HepG2 (cell line): ENCODE results near the gene ATOH8. TPM values are rescaled to one million over a fixed set of nuclear protein-coding genes. Genes with fewer than 3 reads are reported as not detected.

ENCODE experiments used
- ATAC-seq: fragments of 200-7000 bp; cut with Tn5 transposase; 3 replicates; pipeline ENCODE4 v1.9.1; 2020; ENCODE audit warnings: mild to moderate bottlenecking, moderate library complexity
- BruUV-seq: library from RNA; stranded (reverse); fragments of 400-500 nt; replicated peaks from 2 replicates; lab custom pipeline; 2021; lab: Mats Ljungman, UMichigan
- CTCF ChIA-PET: fragments of 300-600 bp; formaldehyde crosslinking; extraction: SDS; loops from one replicate; lab custom pipeline; 2021; ENCODE audit warnings: low total read pairs, inconsistent platforms, low intra/inter-chr PET ratio; lab: Yijun Ruan, JAX
- POLR2A ChIA-PET: fragments of 350-600 bp; sonication (Branson Sonifier 250); formaldehyde crosslinking; loops from one replicate; lab custom pipeline; 2020; ENCODE audit warnings: antibody characterized with exemption, inconsistent platforms; lab: Yijun Ruan, JAX
- DNase-seq: peaks from one replicate; pipeline ENCODE4 v3.0.0-alpha.2; 2015; ENCODE audit warnings: low spot score
- FAIRE-seq: peaks from 3 replicates; lab custom pipeline; 2011; peaks lifted over from hg19 to GRCh38; lab: Jason Lieb, UNC
- H2AFZ ChIP-seq: one replicate; pipeline ENCODE4 v1.6.1; 2011; ENCODE audit warnings: low read length, inconsistent platforms
- H3K27ac ChIP-seq: fragments of 300-600 bp; 3 replicates; pipeline ENCODE4 v1.8.0; 2011; ENCODE audit warnings: mixed run types, mild to moderate bottlenecking, mixed read lengths, low read length, inconsistent platforms; ENCODE audit not compliant: insufficient read depth; ENCODE audit errors: extremely low read length
- H3K27me3 ChIP-seq, 2 experiments: fragments of 200-600 bp in 1 of 2; 2 replicates in 1 of 2; 3 replicates in 1 of 2; pipeline versions ENCODE4 v1.6.0 to v1.8.0; 2011; ENCODE audit warnings: low read length in 2 of 2, mild to moderate bottlenecking in 2 of 2, moderate library complexity in 2 of 2, inconsistent platforms in 1 of 2; ENCODE audit not compliant: insufficient read depth in 2 of 2, control insufficient read depth in 1 of 2
- H3K36me3 ChIP-seq, 2 experiments: fragments of 200-600 bp in 1 of 2; replicated peaks in 1 of 2; 2 replicates in 1 of 2; 3 replicates in 1 of 2; pipeline versions ENCODE4 v1.5.1 to v1.8.0; 2011; ENCODE audit warnings: low read length in 2 of 2, inconsistent platforms in 1 of 2; ENCODE audit not compliant: insufficient read depth in 2 of 2, control insufficient read depth in 1 of 2
- H3K4me1 ChIP-seq: 2 replicates; pipeline ENCODE4 v1.5.1; 2012; ENCODE audit warnings: low read length, inconsistent platforms; ENCODE audit not compliant: insufficient read depth
- H3K4me2 ChIP-seq: 2 replicates; pipeline ENCODE4 v1.6.0; 2011; ENCODE audit warnings: low read depth, low read length, inconsistent platforms
- H3K4me3 ChIP-seq, 3 experiments: fragments of 200-600 bp in 1 of 3; sonication (generic), shearing (Covaris generic) in 1 of 3; replicated peaks in 1 of 3; 2 replicates each; pipeline ENCODE4 v1.5.1; 2011 to 2016; ENCODE audit warnings: low read length in 3 of 3, inconsistent platforms in 2 of 3, low read depth in 2 of 3, mild to moderate bottlenecking in 2 of 3, control low read depth in 1 of 3, mixed read lengths in 1 of 3; ENCODE audit not compliant: insufficient read depth in 1 of 3
- H3K79me2 ChIP-seq: one replicate; pipeline ENCODE4 v1.6.1; 2011; ENCODE audit warnings: low read length, inconsistent platforms; ENCODE audit not compliant: insufficient read depth
- H3K9ac ChIP-seq: 2 replicates; pipeline ENCODE4 v1.6.0; 2011; ENCODE audit warnings: mild to moderate bottlenecking, low read depth, low read length, inconsistent platforms; ENCODE audit not compliant: insufficient read depth
- H3K9me3 ChIP-seq: 2 replicates; pipeline ENCODE4 v1.5.1; 2012; ENCODE audit warnings: mild to moderate bottlenecking, low read length
- H4K20me1 ChIP-seq: 2 replicates; pipeline ENCODE4 v1.6.0; 2011; ENCODE audit warnings: inconsistent platforms, mild to moderate bottlenecking, low read length, moderate library complexity; ENCODE audit not compliant: insufficient read depth
- HOXA5 ChIP-seq: sonication (generic); formaldehyde crosslinking; IDR thresholded peaks from 2 replicates; pipeline ENCODE4 v1.4.0; 2020; ENCODE audit warnings: missing genetic modification reagents
- JDP2 ChIP-seq: sonication (generic); formaldehyde crosslinking; IDR thresholded peaks from 2 replicates; pipeline ENCODE4 v1.8.1; 2022; ENCODE audit warnings: missing genetic modification reagents, borderline replicate concordance
- RBFOX2 ChIP-seq: fragments of 200-400 bp; formaldehyde crosslinking; IDR thresholded peaks from 2 replicates; pipeline ENCODE4 v1.6.1; 2017; ENCODE audit warnings: low read depth, mild to moderate bottlenecking, low read length
- SP4 ChIP-seq: sonication (generic); formaldehyde crosslinking; IDR thresholded peaks from 2 replicates; pipeline ENCODE4 v1.8.1; 2023; ENCODE audit warnings: mild to moderate bottlenecking, missing genetic modification reagents
- ZNF33B ChIP-seq: sonication (generic); formaldehyde crosslinking; IDR thresholded peaks from 2 replicates; pipeline ENCODE4 v1.5.1; 2020; ENCODE audit warnings: mild to moderate bottlenecking, missing genetic modification reagents
- ZNF615 ChIP-seq: sonication (generic); formaldehyde crosslinking; IDR thresholded peaks from 2 replicates; pipeline ENCODE4 v1.5.0; 2020; ENCODE audit warnings: mild to moderate bottlenecking, missing genetic modification reagents, borderline replicate concordance
- WGBS: methylation state at CpG from one replicate; pipeline ENCODE4 v1.1.6; 2017; ENCODE audit warnings: low lambda C conversion rate; 5-methylcytosine and 5-hydroxymethylcytosine counted together
- in situ Hi-C: cut with HindIII; loops from 2 replicates; pipeline ENCODE4 v1.10.0; 2017; ENCODE audit warnings: low pct_unique_long_range_greater_than_20kb; ENCODE audit not compliant: extremely low pct_ligation_motif_present
- intact Hi-C: fragments of 100-400 bp; cut with micrococcal nuclease; formaldehyde crosslinking; loops from one replicate; pipeline ENCODE4 v1.10.0; 2022; ENCODE audit not compliant: unreplicated experiment
- polyA plus RNA-seq, 8 experiments: library from polyadenylated mRNA; depleted of rRNA in 3 of 8; stranded (reverse) in 7 of 8; unstranded in 1 of 8; fragments of >200 nt; fragmentation: Illumina TruSeq in 4 of 8; extraction: Trizol in 4 of 8; gene quantifications; 2 replicates each; pipeline versions ENCODE4 v1.2.1 to v1.2.3, GENCODE V29; 2011 to 2016; ENCODE audit warnings: low read depth in 4 of 8, missing spikeins in 1 of 8, mixed read lengths in 1 of 8; ENCODE audit not compliant: insufficient read depth in 1 of 8
- total RNA-seq, 5 experiments: library from RNA; depleted of rRNA; stranded (reverse); fragments of >200 nt; fragmentation: Illumina TruSeq; extraction: Trizol; gene quantifications; 2 replicates each; pipeline ENCODE4 v1.2.3, GENCODE V29; 2016; ENCODE audit warnings: low read depth in 1 of 5
- TF ChIP-seq, protein P1 (sequence below): sonication (generic); formaldehyde crosslinking; IDR thresholded peaks from 2 replicates; pipeline ENCODE4 v1.4.0; 2020; ENCODE audit warnings: missing genetic modification reagents, borderline replicate concordance
- TF ChIP-seq, protein P2 (sequence below): sonication (generic); formaldehyde crosslinking; IDR thresholded peaks from 2 replicates; pipeline ENCODE4 v1.8.1; 2023; ENCODE audit warnings: missing genetic modification reagents, inconsistent platforms, borderline replicate concordance

Gene ATOH8
- total and polyA plus RNA-seq, 2 of the 13 experiments (the other 11 are each of a cell fraction or from before 2014, with no cell fraction given): 0.13 to 0.61 TPM

DNA sequence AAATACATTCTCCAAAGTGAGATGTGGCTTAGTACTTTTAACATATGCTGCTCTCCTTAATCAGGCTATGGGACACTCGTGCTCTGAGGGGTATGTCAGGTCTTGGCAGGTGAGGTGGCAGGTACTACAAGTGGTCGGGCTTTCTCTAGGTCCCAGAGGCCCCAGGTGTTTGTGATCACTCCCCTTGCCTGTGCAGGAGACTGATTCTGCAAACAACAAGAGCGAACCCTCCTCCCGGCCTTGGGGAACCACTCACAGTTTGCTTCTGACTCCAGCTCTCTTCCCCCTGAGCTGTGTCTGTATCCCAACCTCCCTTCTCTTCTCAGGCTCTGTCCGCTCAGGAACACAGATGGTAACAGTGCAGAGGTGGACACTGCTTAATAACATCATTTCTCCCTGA lies 48.1 kb downstream of the ATOH8 start:
- H3K36me3 ChIP-seq: no peaks in the 10 kb centered on the region
- H2AFZ ChIP-seq: no peak overlapping the region
- H3K4me2 ChIP-seq: no peak overlapping the region
- intact Hi-C loops (no loop called here), in situ Hi-C loops (no loop called here)
- H3K79me2 ChIP-seq: no peaks in the 10 kb centered on the region
- no peak for FAIRE-seq
- no peak overlapping the region for H3K4me3 ChIP-seq
- BruUV-seq: no TSS peak
- ChIA-PET CTCF (no interaction called here), POLR2A (no interaction called here)
- H3K9ac ChIP-seq: no peak overlapping the region
- peaks cover 34% of the 10 kb centered on the region for H3K4me1 ChIP-seq
- no peak for DNase-seq
- H3K27ac ChIP-seq: no peak overlapping the region
- no peaks in the 10 kb centered on the region for H3K9me3 ChIP-seq
- H3K27me3 ChIP-seq: no peaks in the 10 kb centered on the region
- 37% methylated on average over 5 of the region's 5 CpGs for WGBS
- no peak for ATAC-seq
- H4K20me1 ChIP-seq: no peaks in the 10 kb centered on the region
- TF ChIP-seq ZNF33B: no peak
- TF ChIP-seq ZNF615 (CRISPR knock-in tag): no peak
- TF ChIP-seq RBFOX2: no peak
- TF ChIP-seq, protein P1, sequence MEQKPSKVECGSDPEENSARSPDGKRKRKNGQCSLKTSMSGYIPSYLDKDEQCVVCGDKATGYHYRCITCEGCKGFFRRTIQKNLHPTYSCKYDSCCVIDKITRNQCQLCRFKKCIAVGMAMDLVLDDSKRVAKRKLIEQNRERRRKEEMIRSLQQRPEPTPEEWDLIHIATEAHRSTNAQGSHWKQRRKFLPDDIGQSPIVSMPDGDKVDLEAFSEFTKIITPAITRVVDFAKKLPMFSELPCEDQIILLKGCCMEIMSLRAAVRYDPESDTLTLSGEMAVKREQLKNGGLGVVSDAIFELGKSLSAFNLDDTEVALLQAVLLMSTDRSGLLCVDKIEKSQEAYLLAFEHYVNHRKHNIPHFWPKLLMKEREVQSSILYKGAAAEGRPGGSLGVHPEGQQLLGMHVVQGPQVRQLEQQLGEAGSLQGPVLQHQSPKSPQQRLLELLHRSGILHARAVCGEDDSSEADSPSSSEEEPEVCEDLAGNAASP (CRISPR knock-in tag): no peak
- TF ChIP-seq, protein P2, sequence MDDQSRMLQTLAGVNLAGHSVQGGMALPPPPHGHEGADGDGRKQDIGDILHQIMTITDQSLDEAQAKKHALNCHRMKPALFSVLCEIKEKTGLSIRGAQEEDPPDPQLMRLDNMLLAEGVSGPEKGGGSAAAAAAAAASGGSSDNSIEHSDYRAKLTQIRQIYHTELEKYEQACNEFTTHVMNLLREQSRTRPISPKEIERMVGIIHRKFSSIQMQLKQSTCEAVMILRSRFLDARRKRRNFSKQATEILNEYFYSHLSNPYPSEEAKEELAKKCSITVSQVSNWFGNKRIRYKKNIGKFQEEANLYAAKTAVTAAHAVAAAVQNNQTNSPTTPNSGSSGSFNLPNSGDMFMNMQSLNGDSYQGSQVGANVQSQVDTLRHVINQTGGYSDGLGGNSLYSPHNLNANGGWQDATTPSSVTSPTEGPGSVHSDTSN (CRISPR knock-in tag): no peak
- TF ChIP-seq JDP2: no peak
- TF ChIP-seq HOXA5 (CRISPR knock-in tag): no peak
- no peak for TF ChIP-seq SP4 (CRISPR knock-in tag)
